ENCODE data around the gene CHERP.

- TF ChIP-seq EP300 (IDR thresholded peaks at IDR 0.05): no peak
- no peak for TF ChIP-seq CTCF (IDR thresholded peaks at IDR 0.05)
Observed at GRCh38 chr19:16516381-16516780, 25.9 kb downstream of the CHERP start.

Measured in upper lobe of left lung (tissue), 4 donors.